ENCODE results near the gene PYGL. TPM values are rescaled to one million over a fixed set of nuclear protein-coding genes. Genes with fewer than 3 reads are reported as not detected.

The PYGL gene
- total and polyA plus RNA-seq, 2 donors (not counting 3 experiments of a cell fraction or from before 2014, with no cell fraction given): 15.1 to 45.7 TPM

GRCh38 chr14:50970886-50971781 is 26.9 kb upstream of the PYGL start:
- intact Hi-C loops (cut with micrococcal nuclease): no loop called here
- Histone ChIP-seq H3K4me2 (ENCODE audit: insufficient read depth, low read length) (no peak overlapping the region), H4K20me1 (replicated peaks; ENCODE audit: control insufficient read depth, extremely low read depth, insufficient read depth, low read length) (no peaks in the 10 kb centered on the region), H3K9me3 (replicated peaks; ENCODE audit: control insufficient read depth, insufficient read depth, low read length) (no peaks in the 10 kb centered on the region), H3K4me3 (replicated peaks in 1 of 3; ENCODE audit: insufficient read depth in 1 of 3, low read depth in 1 of 3, low read length in 3 of 3) (no peak overlapping the region), H3K36me3 (ENCODE audit: control insufficient read depth in 2 of 2, extremely low read depth in 1 of 2, insufficient read depth in 2 of 2, low read length in 2 of 2) (no peaks in the 10 kb centered on the region), H3K9ac (replicated peaks; ENCODE audit: extremely low read depth, insufficient read depth, low read length) (no peak overlapping the region), H3K4me1 (ENCODE audit: control insufficient read depth, extremely low read depth, insufficient read depth, low read length) (no peaks in the 10 kb centered on the region), H3K27ac (ENCODE audit: insufficient read depth, low read depth, low read length) (no peak overlapping the region), H3K79me2 (ENCODE audit: control insufficient read depth, insufficient read depth, low read length) (no peaks in the 10 kb centered on the region), H3K27me3 (ENCODE audit: control insufficient read depth in 2 of 2, insufficient read depth in 2 of 2, low read length in 2 of 2) (peaks cover 3 to 7% of the 10 kb centered on the region in 2 experiments), H3K9me1 (replicated peaks; ENCODE audit: control insufficient read depth, extremely low read depth, insufficient read depth, low read length) (no peaks in the 10 kb centered on the region), H2AFZ (ENCODE audit: low read depth, low read length) (no peak overlapping the region)
- FAIRE-seq (no peak), DNase-seq (ENCODE audit: low read depth, low spot score) (no peak)
- ChIA-PET CTCF (no interaction called here), POLR2A (no interaction called here)
- TF ChIP-seq GATA2 (IDR thresholded peaks at IDR 0.05; ENCODE audit: insufficient read depth, insufficient read length, low read depth, low read length): no peak
- TF ChIP-seq POLR2AphosphoS5 (IDR thresholded peaks at IDR 0.05; ENCODE audit: insufficient read depth, low read depth, low read length): no peak
- no peak for TF ChIP-seq CTCF (IDR thresholded peaks at IDR 0.05; ENCODE audit: extremely low read depth in 1 of 2, insufficient read depth in 1 of 2, low read depth in 1 of 2, low read length in 2 of 2)
- TF ChIP-seq EZH2 (IDR thresholded peaks at IDR 0.05; ENCODE audit: borderline replicate concordance, low read depth, low read length, severe bottlenecking): no peak
- TF ChIP-seq MYC (IDR thresholded peaks at IDR 0.05; ENCODE audit: low read depth, low read length): no peak
- TF ChIP-seq POLR2A (IDR thresholded peaks at IDR 0.05; ENCODE audit: low read depth, low read length): no peak
- TF ChIP-seq MAX (IDR thresholded peaks at IDR 0.05; ENCODE audit: insufficient read depth, insufficient read length): no peak
- TF ChIP-seq JUN (IDR thresholded peaks at IDR 0.05; ENCODE audit: borderline replicate concordance, insufficient read depth, insufficient read length, low read depth): no peak
- TF ChIP-seq FOS (IDR thresholded peaks at IDR 0.05; ENCODE audit: borderline replicate concordance, insufficient read depth, low read length): no peak
- dilution Hi-C loops (cut with MboI; ENCODE audit: extremely low pct_ligation_motif_present, low sequenced_read_pairs): no loop called here
- no TSS peak for BruUV-seq (replicated peaks)
